ENCODE measurements around the gene FAM47E. TPM values are rescaled to one million over a fixed set of nuclear protein-coding genes. Genes with fewer than 3 reads are reported as not detected.
A peak's percentile ranks its signal among the peaks of the same experiment; 100 is the strongest.

FAM47E gene
- total and polyA plus RNA-seq, 2 of the 13 experiments (the other 11 are each of a cell fraction or from before 2014, with no cell fraction given): 0.33 to 0.66 TPM

DNA sequence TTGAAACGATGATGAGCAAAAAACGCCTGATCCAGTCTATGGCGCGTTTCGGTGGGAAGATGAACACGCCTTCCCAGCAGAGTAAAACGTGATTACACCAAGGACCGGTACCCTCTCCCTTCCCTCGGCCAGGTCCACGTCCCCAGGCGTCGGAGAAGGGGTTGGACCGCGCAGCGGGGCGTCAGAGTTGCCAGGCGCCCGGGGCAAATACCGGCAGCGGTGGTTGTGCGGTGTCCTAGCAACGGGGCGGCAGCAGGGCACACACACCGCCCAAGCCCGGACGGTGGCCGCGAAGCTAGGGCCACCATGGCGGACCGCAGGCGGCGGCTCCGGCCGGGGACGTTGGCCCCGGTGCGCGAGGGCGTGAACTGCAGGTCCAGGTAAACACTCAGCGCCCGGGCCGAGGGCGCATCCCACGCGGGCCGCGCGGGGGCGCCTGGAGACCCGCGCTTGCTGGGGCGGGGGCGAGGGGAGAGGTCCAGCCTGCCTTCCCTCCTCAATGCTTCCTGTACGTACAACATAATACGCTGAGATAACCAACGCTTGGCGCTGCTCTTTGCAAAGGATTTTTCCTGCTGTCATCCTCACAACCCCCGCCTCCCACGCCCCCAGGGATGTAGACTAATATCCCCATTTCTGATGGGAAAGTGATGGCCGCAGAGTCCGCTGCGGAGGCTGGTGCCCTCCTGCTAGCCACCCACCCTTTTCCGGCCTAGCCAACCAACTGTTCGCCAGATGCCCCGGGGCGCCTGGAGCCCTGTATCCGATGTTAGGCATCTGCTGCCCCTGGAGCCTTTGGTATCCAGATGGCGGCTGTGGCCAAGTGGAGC is at the start of gene FAM47E (continued):
- TF ChIP-seq, protein P1, sequence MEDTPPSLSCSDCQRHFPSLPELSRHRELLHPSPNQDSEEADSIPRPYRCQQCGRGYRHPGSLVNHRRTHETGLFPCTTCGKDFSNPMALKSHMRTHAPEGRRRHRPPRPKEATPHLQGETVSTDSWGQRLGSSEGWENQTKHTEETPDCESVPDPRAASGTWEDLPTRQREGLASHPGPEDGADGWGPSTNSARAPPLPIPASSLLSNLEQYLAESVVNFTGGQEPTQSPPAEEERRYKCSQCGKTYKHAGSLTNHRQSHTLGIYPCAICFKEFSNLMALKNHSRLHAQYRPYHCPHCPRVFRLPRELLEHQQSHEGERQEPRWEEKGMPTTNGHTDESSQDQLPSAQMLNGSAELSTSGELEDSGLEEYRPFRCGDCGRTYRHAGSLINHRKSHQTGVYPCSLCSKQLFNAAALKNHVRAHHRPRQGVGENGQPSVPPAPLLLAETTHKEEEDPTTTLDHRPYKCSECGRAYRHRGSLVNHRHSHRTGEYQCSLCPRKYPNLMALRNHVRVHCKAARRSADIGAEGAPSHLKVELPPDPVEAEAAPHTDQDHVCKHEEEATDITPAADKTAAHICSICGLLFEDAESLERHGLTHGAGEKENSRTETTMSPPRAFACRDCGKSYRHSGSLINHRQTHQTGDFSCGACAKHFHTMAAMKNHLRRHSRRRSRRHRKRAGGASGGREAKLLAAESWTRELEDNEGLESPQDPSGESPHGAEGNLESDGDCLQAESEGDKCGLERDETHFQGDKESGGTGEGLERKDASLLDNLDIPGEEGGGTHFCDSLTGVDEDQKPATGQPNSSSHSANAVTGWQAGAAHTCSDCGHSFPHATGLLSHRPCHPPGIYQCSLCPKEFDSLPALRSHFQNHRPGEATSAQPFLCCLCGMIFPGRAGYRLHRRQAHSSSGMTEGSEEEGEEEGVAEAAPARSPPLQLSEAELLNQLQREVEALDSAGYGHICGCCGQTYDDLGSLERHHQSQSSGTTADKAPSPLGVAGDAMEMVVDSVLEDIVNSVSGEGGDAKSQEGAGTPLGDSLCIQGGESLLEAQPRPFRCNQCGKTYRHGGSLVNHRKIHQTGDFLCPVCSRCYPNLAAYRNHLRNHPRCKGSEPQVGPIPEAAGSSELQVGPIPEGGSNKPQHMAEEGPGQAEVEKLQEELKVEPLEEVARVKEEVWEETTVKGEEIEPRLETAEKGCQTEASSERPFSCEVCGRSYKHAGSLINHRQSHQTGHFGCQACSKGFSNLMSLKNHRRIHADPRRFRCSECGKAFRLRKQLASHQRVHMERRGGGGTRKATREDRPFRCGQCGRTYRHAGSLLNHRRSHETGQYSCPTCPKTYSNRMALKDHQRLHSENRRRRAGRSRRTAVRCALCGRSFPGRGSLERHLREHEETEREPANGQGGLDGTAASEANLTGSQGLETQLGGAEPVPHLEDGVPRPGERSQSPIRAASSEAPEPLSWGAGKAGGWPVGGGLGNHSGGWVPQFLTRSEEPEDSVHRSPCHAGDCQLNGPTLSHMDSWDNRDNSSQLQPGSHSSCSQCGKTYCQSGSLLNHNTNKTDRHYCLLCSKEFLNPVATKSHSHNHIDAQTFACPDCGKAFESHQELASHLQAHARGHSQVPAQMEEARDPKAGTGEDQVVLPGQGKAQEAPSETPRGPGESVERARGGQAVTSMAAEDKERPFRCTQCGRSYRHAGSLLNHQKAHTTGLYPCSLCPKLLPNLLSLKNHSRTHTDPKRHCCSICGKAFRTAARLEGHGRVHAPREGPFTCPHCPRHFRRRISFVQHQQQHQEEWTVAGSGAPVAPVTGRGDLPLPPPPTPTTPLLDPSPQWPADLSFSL (CRISPR knock-in tag; IDR thresholded peaks at IDR 0.05): no peak
- TF ChIP-seq RARA (CRISPR knock-in tag; IDR thresholded peaks at IDR 0.05) (peak; percentile 63), RARG (CRISPR knock-in tag; IDR thresholded peaks at IDR 0.05; ENCODE audit: low read depth) (no peak), ZNF607 (CRISPR knock-in tag; IDR thresholded peaks at IDR 0.05; ENCODE audit: borderline replicate concordance) (peak; percentile 57; the same call in 1 of the 2 replicates), ETV5 (CRISPR knock-in tag; IDR thresholded peaks at IDR 0.05; ENCODE audit: borderline replicate concordance) (peak; percentile 21; the same call in 1 of the 2 replicates), ZFP1 (CRISPR knock-in tag; IDR thresholded peaks at IDR 0.05) (no peak), ZNF558 (CRISPR knock-in tag; IDR thresholded peaks at IDR 0.05; ENCODE audit: borderline replicate concordance) (no peak), NFKB2 (CRISPR knock-in tag; IDR thresholded peaks at IDR 0.05; ENCODE audit: borderline replicate concordance) (peak; percentile 59; the same call in 1 of the 2 replicates), ZKSCAN1 (IDR thresholded peaks at IDR 0.05; ENCODE audit: low read length) (no peak), ZC3H13 (CRISPR knock-in tag; IDR thresholded peaks at IDR 0.05) (peak; percentile 69), MTERF4 (CRISPR knock-in tag; IDR thresholded peaks at IDR 0.05) (no peak)
- TF ChIP-seq, protein P2, sequence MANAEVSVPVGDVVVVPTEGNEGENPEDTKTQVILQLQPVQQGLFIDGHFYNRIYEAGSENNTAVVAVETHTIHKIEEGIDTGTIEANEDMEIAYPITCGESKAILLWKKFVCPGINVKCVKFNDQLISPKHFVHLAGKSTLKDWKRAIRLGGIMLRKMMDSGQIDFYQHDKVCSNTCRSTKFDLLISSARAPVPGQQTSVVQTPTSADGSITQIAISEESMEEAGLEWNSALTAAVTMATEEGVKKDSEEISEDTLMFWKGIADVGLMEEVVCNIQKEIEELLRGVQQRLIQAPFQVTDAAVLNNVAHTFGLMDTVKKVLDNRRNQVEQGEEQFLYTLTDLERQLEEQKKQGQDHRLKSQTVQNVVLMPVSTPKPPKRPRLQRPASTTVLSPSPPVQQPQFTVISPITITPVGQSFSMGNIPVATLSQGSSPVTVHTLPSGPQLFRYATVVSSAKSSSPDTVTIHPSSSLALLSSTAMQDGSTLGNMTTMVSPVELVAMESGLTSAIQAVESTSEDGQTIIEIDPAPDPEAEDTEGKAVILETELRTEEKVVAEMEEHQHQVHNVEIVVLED (CRISPR knock-in tag; IDR thresholded peaks at IDR 0.05; ENCODE audit: borderline replicate concordance): peak; percentile 76
- TF ChIP-seq, protein P3, sequence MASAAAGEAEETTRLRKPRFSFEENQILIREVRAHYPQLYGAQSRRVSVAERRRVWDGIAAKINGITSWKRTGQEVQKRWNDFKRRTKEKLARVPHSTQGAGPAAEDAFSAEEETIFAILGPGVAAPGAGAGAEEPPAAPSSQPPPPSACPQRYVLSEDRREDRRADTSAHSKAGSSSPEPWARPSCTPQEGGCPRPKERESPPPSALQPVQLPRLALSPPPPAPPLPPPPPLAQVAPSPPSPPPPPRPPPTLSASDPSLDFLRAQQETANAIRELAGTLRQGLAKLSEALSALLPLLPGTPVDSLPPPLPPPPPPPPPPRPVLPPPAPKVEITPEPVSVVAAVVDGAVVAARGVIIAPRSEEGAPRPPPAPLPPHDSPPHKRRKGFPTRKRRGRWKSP (CRISPR knock-in tag; IDR thresholded peaks at IDR 0.05): peak; percentile 84
- TF ChIP-seq, protein P4, sequence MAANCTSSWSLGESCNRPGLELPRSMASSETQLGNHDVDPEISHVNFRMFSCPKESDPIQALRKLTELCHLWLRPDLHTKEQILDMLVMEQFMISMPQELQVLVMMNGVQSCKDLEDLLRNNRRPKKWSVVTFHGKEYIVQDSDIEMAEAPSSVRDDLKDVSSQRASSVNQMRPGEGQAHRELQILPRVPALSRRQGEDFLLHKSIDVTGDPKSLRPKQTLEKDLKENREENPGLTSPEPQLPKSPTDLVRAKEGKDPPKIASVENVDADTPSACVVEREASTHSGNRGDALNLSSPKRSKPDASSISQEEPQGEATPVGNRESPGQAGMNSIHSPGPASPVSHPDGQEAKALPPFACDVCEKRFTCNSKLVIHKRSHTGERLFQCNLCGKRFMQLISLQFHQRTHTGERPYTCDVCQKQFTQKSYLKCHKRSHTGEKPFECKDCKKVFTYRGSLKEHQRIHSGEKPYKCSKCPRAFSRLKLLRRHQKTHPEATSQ (CRISPR knock-in tag; IDR thresholded peaks at IDR 0.05; ENCODE audit: borderline replicate concordance): peak; percentile 82
- TF ChIP-seq, protein P5, sequence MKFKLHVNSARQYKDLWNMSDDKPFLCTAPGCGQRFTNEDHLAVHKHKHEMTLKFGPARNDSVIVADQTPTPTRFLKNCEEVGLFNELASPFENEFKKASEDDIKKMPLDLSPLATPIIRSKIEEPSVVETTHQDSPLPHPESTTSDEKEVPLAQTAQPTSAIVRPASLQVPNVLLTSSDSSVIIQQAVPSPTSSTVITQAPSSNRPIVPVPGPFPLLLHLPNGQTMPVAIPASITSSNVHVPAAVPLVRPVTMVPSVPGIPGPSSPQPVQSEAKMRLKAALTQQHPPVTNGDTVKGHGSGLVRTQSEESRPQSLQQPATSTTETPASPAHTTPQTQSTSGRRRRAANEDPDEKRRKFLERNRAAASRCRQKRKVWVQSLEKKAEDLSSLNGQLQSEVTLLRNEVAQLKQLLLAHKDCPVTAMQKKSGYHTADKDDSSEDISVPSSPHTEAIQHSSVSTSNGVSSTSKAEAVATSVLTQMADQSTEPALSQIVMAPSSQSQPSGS (CRISPR knock-in tag; IDR thresholded peaks at IDR 0.05): no peak
